BE2C (cell line): ENCODE results near the gene PRX.
"Not testable (repeated sequence)": the region's sequence is repeated elsewhere in the genome, so short reads cannot be mapped to it uniquely, and the experiment has no call there.

Experiments
- DNase-seq: peaks from one replicate; pipeline ENCODE4 v3.0.0-alpha.2; 2020
- H3K27me3 ChIP-seq: fragments of 250-450 bp; sonication (Bioruptor Pico); 2 replicates; pipeline ENCODE4 v1.5.1; 2020; ENCODE audit warnings: mild to moderate bottlenecking
- H3K36me3 ChIP-seq: fragments of 250-450 bp; sonication (Bioruptor Pico); 2 replicates; pipeline ENCODE4 v1.5.1; 2020; ENCODE audit warnings: mild to moderate bottlenecking
- H3K4me1 ChIP-seq: fragments of 250-450 bp; sonication (Bioruptor Pico); 2 replicates; pipeline ENCODE4 v1.5.1; 2020
- H3K4me3 ChIP-seq: 2 replicates; pipeline ENCODE4 v1.5.1; 2011; ENCODE audit warnings: low read depth, low read length
- H3K9me3 ChIP-seq: fragments of 250-450 bp; sonication (Bioruptor Pico); 2 replicates; pipeline ENCODE4 v1.5.1; 2020
- TF ChIP-seq, protein P1 (sequence below): IDR thresholded peaks from 2 replicates; pipeline ENCODE4 v1.5.1; 2012; ENCODE audit warnings: mild to moderate bottlenecking, low read depth, low read length

PRX gene

GRCh38 chr19:40438284-40438683 lies 25.1 kb upstream of the PRX start:
- DNase-seq: no peak
- Histone ChIP-seq H3K4me1 (peaks cover 7% of the 10 kb centered on the region), H3K27me3 (no peaks in the 10 kb centered on the region), H3K36me3 (peaks cover 23% of the 10 kb centered on the region), H3K9me3 (no peaks in the 10 kb centered on the region), H3K4me3 (no peak overlapping the region)
- TF ChIP-seq, protein P1, sequence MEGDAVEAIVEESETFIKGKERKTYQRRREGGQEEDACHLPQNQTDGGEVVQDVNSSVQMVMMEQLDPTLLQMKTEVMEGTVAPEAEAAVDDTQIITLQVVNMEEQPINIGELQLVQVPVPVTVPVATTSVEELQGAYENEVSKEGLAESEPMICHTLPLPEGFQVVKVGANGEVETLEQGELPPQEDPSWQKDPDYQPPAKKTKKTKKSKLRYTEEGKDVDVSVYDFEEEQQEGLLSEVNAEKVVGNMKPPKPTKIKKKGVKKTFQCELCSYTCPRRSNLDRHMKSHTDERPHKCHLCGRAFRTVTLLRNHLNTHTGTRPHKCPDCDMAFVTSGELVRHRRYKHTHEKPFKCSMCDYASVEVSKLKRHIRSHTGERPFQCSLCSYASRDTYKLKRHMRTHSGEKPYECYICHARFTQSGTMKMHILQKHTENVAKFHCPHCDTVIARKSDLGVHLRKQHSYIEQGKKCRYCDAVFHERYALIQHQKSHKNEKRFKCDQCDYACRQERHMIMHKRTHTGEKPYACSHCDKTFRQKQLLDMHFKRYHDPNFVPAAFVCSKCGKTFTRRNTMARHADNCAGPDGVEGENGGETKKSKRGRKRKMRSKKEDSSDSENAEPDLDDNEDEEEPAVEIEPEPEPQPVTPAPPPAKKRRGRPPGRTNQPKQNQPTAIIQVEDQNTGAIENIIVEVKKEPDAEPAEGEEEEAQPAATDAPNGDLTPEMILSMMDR: no peak

GRCh38 chr19:40433391-40434216 lies 20.4 kb upstream of the PRX start:
- Histone ChIP-seq H3K36me3 (no peaks in the 10 kb centered on the region), H3K27me3 (no peaks in the 10 kb centered on the region), H3K4me1 (peaks cover 6% of the 10 kb centered on the region), H3K4me3 (peak overlapping the region; percentile 58), H3K9me3 (no peaks in the 10 kb centered on the region)
- peak; percentile 90 for DNase-seq
- TF ChIP-seq, protein P1: no peak

DNA sequence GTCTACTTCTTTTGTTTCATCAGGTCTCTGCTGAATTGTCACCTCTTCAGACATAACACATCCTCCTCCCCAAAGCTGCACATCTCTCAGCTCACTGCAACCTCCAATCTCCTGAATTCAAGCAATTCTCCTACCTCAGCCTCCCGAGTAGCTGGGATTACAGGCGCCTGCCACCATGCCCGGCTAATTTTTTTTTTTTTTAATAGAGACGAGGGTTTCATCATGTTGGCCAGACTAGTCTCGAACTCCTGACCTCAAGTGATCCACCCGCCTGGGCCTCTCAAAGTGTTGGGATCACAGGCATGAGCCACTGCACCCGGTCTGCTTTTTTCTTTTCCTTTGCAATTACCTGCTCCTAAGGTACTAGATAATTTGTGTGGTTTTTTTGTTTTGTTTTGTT lies 19.6 kb upstream of the PRX start:
- H3K36me3 ChIP-seq, H3K9me3 ChIP-seq, DNase-seq, H3K4me3 ChIP-seq, H3K27me3 ChIP-seq, H3K4me1 ChIP-seq: not testable (repeated sequence)

GRCh38 chr19:40431698-40432097 lies 18.5 kb upstream of the PRX start:
- TF ChIP-seq, protein P1: no peak
- no peak overlapping the region for H3K4me3 ChIP-seq
- peaks cover 6% of the 10 kb centered on the region for H3K4me1 ChIP-seq
- no peaks in the 10 kb centered on the region for H3K36me3 ChIP-seq
- no peak for DNase-seq
- H3K9me3 ChIP-seq: no peaks in the 10 kb centered on the region
- no peaks in the 10 kb centered on the region for H3K27me3 ChIP-seq

GRCh38 chr19:40430242-40430641 lies 17.1 kb upstream of the PRX start:
- not testable (repeated sequence) for H3K9me3 ChIP-seq, H3K36me3 ChIP-seq, H3K4me3 ChIP-seq, H3K27me3 ChIP-seq, H3K4me1 ChIP-seq, DNase-seq

GRCh38 chr19:40428197-40428596 lies 15.0 kb upstream of the PRX start:
- not testable (repeated sequence) for H3K4me3 ChIP-seq, H3K27me3 ChIP-seq, H3K4me1 ChIP-seq, H3K36me3 ChIP-seq, H3K9me3 ChIP-seq, DNase-seq

GRCh38 chr19:40425450-40426287 lies 12.5 kb upstream of the PRX start, which contains the start of gene SERTAD1:
SERTAD1 (minus strand) TSS chr19:40425992; CDS start chr19:40423546, 2,446 bp downstream.
- Histone ChIP-seq H3K4me1 (peaks cover 3% of the 10 kb centered on the region; the same call in 1 of the 2 replicates), H3K9me3 (no peaks in the 10 kb centered on the region), H3K4me3 (peak within 1 kb of the TSS; percentile 65), H3K27me3 (no peaks in the 10 kb centered on the region), H3K36me3 (no peaks in the 10 kb centered on the region; the same call in 1 of the 2 replicates)
- TF ChIP-seq, protein P1: peak; percentile 63
- DNase-seq: peak; percentile 100
